Measurements from ENCODE around the gene CDCA4. TPM values are rescaled to one million over a fixed set of nuclear protein-coding genes. Genes with fewer than 3 reads are reported as not detected.

Gene CDCA4
- total RNA-seq, 4 donors from 2014 or later, result 5.7 to 8.5 (median 6.7) TPM

- 75 to 78% methylated on average over 13 to 22 of the region's 24 CpGs for WGBS, 2 donors
- Histone ChIP-seq H3K4me1 (peaks cover 0 to 16% (median 0%) of the 10 kb centered on the region in 4 donors), H3K36me3 (peaks cover 0 to 3% (median 0%) of the 10 kb centered on the region in 3 donors), H3K4me3 (no peak overlapping the region), H3K27ac (no peak overlapping the region), H3K27me3 (peaks cover 0 to 21% of the 10 kb centered on the region in 2 donors), H3K9me3 (no peaks in the 10 kb centered on the region)
- no peak for DNase-seq (ENCODE audit: low spot score in 2 of 2)
- no peak for TF ChIP-seq EP300 (IDR thresholded peaks at IDR 0.05)
- no peak for TF ChIP-seq CTCF (IDR thresholded peaks at IDR 0.05)
- TF ChIP-seq POLR2A (IDR thresholded peaks at IDR 0.05), result no peak
These were observed 26.6 kb upstream of the CDCA4 start for GRCh38 chr14:105047283-105048016.

- no peak for TF ChIP-seq CTCF (IDR thresholded peaks at IDR 0.05)
- TF ChIP-seq EP300 (IDR thresholded peaks at IDR 0.05), result no peak
- no peak for TF ChIP-seq POLR2A (IDR thresholded peaks at IDR 0.05)
- Histone ChIP-seq H3K4me3 (no peak overlapping the region), H3K4me1 (peaks cover 0 to 16% (median 0%) of the 10 kb centered on the region in 4 donors), H3K9me3 (no peaks in the 10 kb centered on the region), H3K27me3 (peaks cover 0 to 24% of the 10 kb centered on the region in 2 donors), H3K36me3 (peaks cover 0 to 3% (median 0%) of the 10 kb centered on the region in 3 donors), H3K27ac (no peak overlapping the region)
- WGBS, 2 donors, result 85 to 89% methylated on average over 6 to 9 of the region's 9 CpGs
- no peak for DNase-seq (ENCODE audit: low spot score in 2 of 2)
These were observed 26.0 kb upstream of the CDCA4 start for GRCh38 chr14:105046891-105047282.

- H3K27ac ChIP-seq, result no peak overlapping the region
- H3K9me3 ChIP-seq, result no peaks in the 10 kb centered on the region
- H3K4me1 ChIP-seq, result peaks cover 0 to 14% (median 0%) of the 10 kb centered on the region in 4 donors
- H3K4me3 ChIP-seq, result no peak overlapping the region
- H3K36me3 ChIP-seq, result peaks cover 0 to 3% (median 0%) of the 10 kb centered on the region in 3 donors
- peak; percentile 72 to 91 for DNase-seq (ENCODE audit: low spot score in 2 of 2)
- peaks cover 0 to 25% of the 10 kb centered on the region in 2 donors for H3K27me3 ChIP-seq
- WGBS, 2 donors, result 6 to 9% methylated on average over 27 to 34 of the region's 42 CpGs
- TF ChIP-seq EP300 (IDR thresholded peaks at IDR 0.05) (peak in 1 of 2 donors; percentile 18), POLR2A (IDR thresholded peaks at IDR 0.05) (no peak), CTCF (IDR thresholded peaks at IDR 0.05) (peak; percentile 95 to 100 (median 99))
These were observed 24.9 kb upstream of the CDCA4 start for GRCh38 chr14:105045710-105046326.

GRCh38 chr14:105043641-105044040 is 22.8 kb upstream of the CDCA4 start:
- H3K4me1 ChIP-seq, result peaks cover 0 to 9% (median 0%) of the 10 kb centered on the region in 4 donors
- H3K9me3 ChIP-seq, result no peaks in the 10 kb centered on the region
- peaks cover 0 to 33% of the 10 kb centered on the region in 2 donors for H3K27me3 ChIP-seq
- no peaks in the 10 kb centered on the region for H3K36me3 ChIP-seq
- H3K4me3 ChIP-seq, result no peak overlapping the region
- H3K27ac ChIP-seq, result no peak overlapping the region
- no peak for DNase-seq (ENCODE audit: low spot score in 2 of 2)
- 63 to 65% methylated on average over 7 of the region's 7 CpGs for WGBS, 2 donors
- TF ChIP-seq CTCF (IDR thresholded peaks at IDR 0.05), result no peak
- no peak for TF ChIP-seq EP300 (IDR thresholded peaks at IDR 0.05)
- no peak for TF ChIP-seq POLR2A (IDR thresholded peaks at IDR 0.05)

- peaks cover 0 to 34% of the 10 kb centered on the region in 2 donors for H3K27me3 ChIP-seq
- no peaks in the 10 kb centered on the region for H3K36me3 ChIP-seq
- H3K27ac ChIP-seq, result no peak overlapping the region
- TF ChIP-seq POLR2A (IDR thresholded peaks at IDR 0.05), result no peak
- no peak for TF ChIP-seq CTCF (IDR thresholded peaks at IDR 0.05)
- TF ChIP-seq EP300 (IDR thresholded peaks at IDR 0.05), result no peak
- H3K9me3 ChIP-seq, result no peaks in the 10 kb centered on the region
- DNase-seq (ENCODE audit: low spot score in 2 of 2), result no peak
- peaks cover 0 to 9% (median 0%) of the 10 kb centered on the region in 4 donors for H3K4me1 ChIP-seq
- no peak overlapping the region for H3K4me3 ChIP-seq
- WGBS, 2 donors, result 81 to 83% methylated on average over 17 of the region's 17 CpGs
These were observed 21.9 kb upstream of the CDCA4 start for GRCh38 chr14:105042813-105043212.

All from tibial nerve (tissue), 4 donors.